ENCODE data around the gene E2F6. TPM values are rescaled to one million over a fixed set of nuclear protein-coding genes. Genes with fewer than 3 reads are reported as not detected.

E2F6 gene
- total RNA-seq, 1 experiment from 2014 or later = 16.1 TPM

- intact Hi-C loops (cut with micrococcal nuclease) = no loop called here
- Mint-ChIP-seq H3K36me3 (ENCODE audit: insufficient read depth, unreplicated experiment) (no peaks in the 10 kb centered on the region), H3K9me3 (ENCODE audit: unreplicated experiment) (no peaks in the 10 kb centered on the region), H3K4me1 (ENCODE audit: insufficient read depth, unreplicated experiment) (peaks cover 6% of the 10 kb centered on the region), H3K4me3 (ENCODE audit: unreplicated experiment) (no peak overlapping the region), H3K27me3 (ENCODE audit: insufficient read depth, unreplicated experiment) (no peaks in the 10 kb centered on the region), H3K27ac (ENCODE audit: low read depth, unreplicated experiment) (no peak overlapping the region)
- no peak for TF ChIP-seq CTCF (IDR thresholded peaks at IDR 0.05; ENCODE audit: unreplicated experiment)
- no TSS peak for BruUV-seq (replicated peaks)
- ChIA-PET CTCF (no interaction called here), POLR2A (interaction anchor here (1.6 kb wide), 1 partner anchor 10 kb away, joined by 7 read pairs; no protein-coding TSS in a partner anchor)
- DNase-seq (ENCODE audit: unreplicated experiment) = no peak
Measured at GRCh38 chr2:11399438-11399762, 66.6 kb downstream of the E2F6 start.

GRCh38 chr2:11398750-11399437 lies 67.1 kb downstream of the E2F6 start:
- no peaks in the 10 kb centered on the region for H3K9me3 Mint-ChIP-seq (ENCODE audit: unreplicated experiment)
- H3K36me3 Mint-ChIP-seq (ENCODE audit: insufficient read depth, unreplicated experiment) = no peaks in the 10 kb centered on the region
- TF ChIP-seq CTCF (IDR thresholded peaks at IDR 0.05; ENCODE audit: unreplicated experiment) = no peak
- ChIA-PET CTCF (interaction anchor here (0.7 to 0.8 kb wide), 2 partner anchors 11 to 13 kb away, joined by 3 to 4 read pairs; no protein-coding TSS in a partner anchor), POLR2A (interaction anchor here (1.0 to 1.6 kb wide), 2 partner anchors 9 to 14 kb away, joined by 3 to 7 read pairs; no protein-coding TSS in a partner anchor)
- no peak overlapping the region for H3K4me3 Mint-ChIP-seq (ENCODE audit: unreplicated experiment)
- H3K27me3 Mint-ChIP-seq (ENCODE audit: insufficient read depth, unreplicated experiment) = no peaks in the 10 kb centered on the region
- no peak for DNase-seq (ENCODE audit: unreplicated experiment)
- peaks cover 2% of the 10 kb centered on the region for H3K4me1 Mint-ChIP-seq (ENCODE audit: insufficient read depth, unreplicated experiment)
- H3K27ac Mint-ChIP-seq (ENCODE audit: low read depth, unreplicated experiment) = no peak overlapping the region
- intact Hi-C loops (cut with micrococcal nuclease) = no loop called here
- no TSS peak for BruUV-seq (replicated peaks)

- H3K9me3 Mint-ChIP-seq (ENCODE audit: unreplicated experiment) = no peaks in the 10 kb centered on the region
- no peak for DNase-seq (ENCODE audit: unreplicated experiment)
- ChIA-PET POLR2A (interaction anchor here (1.0 to 1.6 kb wide), 2 partner anchors 8 to 12 kb away, joined by 3 to 7 read pairs; no protein-coding TSS in a partner anchor), CTCF (interaction anchor here (0.6 to 1.4 kb wide), 3 partner anchors 14 to 162 kb away, joined by 3 to 6 read pairs (median 5); no protein-coding TSS in a partner anchor)
- intact Hi-C loops (cut with micrococcal nuclease) = no loop called here
- BruUV-seq (replicated peaks) = no TSS peak
- H3K27me3 Mint-ChIP-seq (ENCODE audit: insufficient read depth, unreplicated experiment) = no peaks in the 10 kb centered on the region
- H3K4me3 Mint-ChIP-seq (ENCODE audit: unreplicated experiment) = no peak overlapping the region
- no peaks in the 10 kb centered on the region for H3K4me1 Mint-ChIP-seq (ENCODE audit: insufficient read depth, unreplicated experiment)
- TF ChIP-seq CTCF (IDR thresholded peaks at IDR 0.05; ENCODE audit: unreplicated experiment) = no peak
- H3K36me3 Mint-ChIP-seq (ENCODE audit: insufficient read depth, unreplicated experiment) = no peaks in the 10 kb centered on the region
- no peak overlapping the region for H3K27ac Mint-ChIP-seq (ENCODE audit: low read depth, unreplicated experiment)
Measured at GRCh38 chr2:11397513-11397912, 68.4 kb downstream of the E2F6 start.

GRCh38 chr2:11396467-11397445 lies 69.2 kb downstream of the E2F6 start:
- intact Hi-C loops (cut with micrococcal nuclease) = no loop called here
- H3K27me3 Mint-ChIP-seq (ENCODE audit: insufficient read depth, unreplicated experiment) = no peaks in the 10 kb centered on the region
- TF ChIP-seq CTCF (IDR thresholded peaks at IDR 0.05; ENCODE audit: unreplicated experiment) = no peak
- BruUV-seq (replicated peaks) = no TSS peak
- DNase-seq (ENCODE audit: unreplicated experiment) = no peak
- H3K36me3 Mint-ChIP-seq (ENCODE audit: insufficient read depth, unreplicated experiment) = no peaks in the 10 kb centered on the region
- H3K4me1 Mint-ChIP-seq (ENCODE audit: insufficient read depth, unreplicated experiment) = peaks cover 6% of the 10 kb centered on the region
- H3K27ac Mint-ChIP-seq (ENCODE audit: low read depth, unreplicated experiment) = no peak overlapping the region
- CTCF ChIA-PET = interaction anchor here (0.7 to 1.4 kb wide), 2 partner anchors 14 to 22 kb away, joined by 5 to 6 read pairs; no protein-coding TSS in a partner anchor
- H3K9me3 Mint-ChIP-seq (ENCODE audit: unreplicated experiment) = no peaks in the 10 kb centered on the region
- no peak overlapping the region for H3K4me3 Mint-ChIP-seq (ENCODE audit: unreplicated experiment)
- POLR2A ChIA-PET = no interaction called here
